ENCODE measurements around the gene SPINT2.

- TF ChIP-seq CTCF (IDR thresholded peaks at IDR 0.05) (no peak), POLR2A (IDR thresholded peaks at IDR 0.05) (no peak)
Observed at GRCh38 chr19:38335949-38336637, 71.7 kb downstream of the SPINT2 start.
